Mammary epithelial cell (primary cell): ENCODE data around the gene HSPB1.

ENCODE experiments used
- CTCF ChIP-seq, 2 donors: IDR thresholded peaks in 1 of 2; conservative IDR thresholded peaks in 1 of 2; 2 replicates each; pipeline ENCODE4 v1.5.1; 2011 to 2012; ENCODE audit warnings: inconsistent platforms in 2 of 2, low read length in 2 of 2, mild to moderate bottlenecking in 2 of 2, control low read depth in 1 of 2, low read depth in 1 of 2; ENCODE audit not compliant: insufficient read depth in 1 of 2; ENCODE audit errors: extremely low read depth in 1 of 2
- EZH2 ChIP-seq: IDR thresholded peaks from 2 replicates; pipeline ENCODE4 v1.6.1; 2012; ENCODE audit warnings: low read length, inconsistent platforms, borderline replicate concordance

GRCh38 chr7:76343931-76344321 lies 41.5 kb downstream of the HSPB1 start:
- TF ChIP-seq CTCF (conservative IDR thresholded peaks at IDR 0.05 in 1 of 2, IDR thresholded peaks at IDR 0.05 in 1 of 2; ENCODE audit: extremely low read depth in 1 of 2, insufficient read depth in 1 of 2, low read depth in 1 of 2, low read length in 2 of 2): no peak
- no peak for TF ChIP-seq EZH2
